ENCODE results near the gene KIF11. TPM values are rescaled to one million over a fixed set of nuclear protein-coding genes. Genes with fewer than 3 reads are reported as not detected.

KIF11 gene
- total and polyA plus RNA-seq, 2 experiments from 2014 or later: 26.1 to 56.7 TPM

GRCh38 chr10:92572362-92573090 lies 20.4 kb upstream of the KIF11 start (continued):
- TF ChIP-seq CTCF (conservative IDR thresholded peaks at IDR 0.05; ENCODE audit: low read depth in 2 of 2) (no peak), ZNF114 (CRISPR knock-in tag; IDR thresholded peaks at IDR 0.05) (no peak), ZNF462 (CRISPR knock-in tag; IDR thresholded peaks at IDR 0.05) (no peak), EZH2 (IDR thresholded peaks at IDR 0.05; ENCODE audit: low read depth, unreplicated experiment) (no peak)

GRCh38 chr10:92573091-92573797 lies 19.7 kb upstream of the KIF11 start:
- peak; percentile 55 for DNase-seq (ENCODE audit: low spot score)
- no peaks in the 10 kb centered on the region for H3K9me3 Mint-ChIP-seq
- ATAC-seq: peak; percentile 65
- peaks cover 4% of the 10 kb centered on the region for H3K27me3 Mint-ChIP-seq (ENCODE audit: insufficient read depth, low read depth, poor library complexity)
- H3K4me3 ChIP-seq: peak overlapping the region; percentile 94
- H2AFZ ChIP-seq: peak overlapping the region; percentile 85
- no peak overlapping the region for H3K27ac ChIP-seq (ENCODE audit: low read depth)
- H3K27me3 ChIP-seq (ENCODE audit: insufficient read depth): peaks cover 9% of the 10 kb centered on the region
- H3K4me2 ChIP-seq: peak overlapping the region; percentile 75
- peak overlapping the region; percentile 71 for H3K4me3 Mint-ChIP-seq
- peaks cover 25% of the 10 kb centered on the region for H3K4me1 Mint-ChIP-seq
- peaks cover 7% of the 10 kb centered on the region; the same call in 1 of the 2 replicates for H3F3A ChIP-seq (replicated peaks; ENCODE audit: low read depth)
- H3K4me1 ChIP-seq (ENCODE audit: insufficient read depth): peaks cover 27% of the 10 kb centered on the region
- peaks cover 8% of the 10 kb centered on the region; the same call in 1 of the 3 replicates for H3K36me3 Mint-ChIP-seq (ENCODE audit: low read depth)
- H3K36me3 ChIP-seq (ENCODE audit: insufficient read depth): no peaks in the 10 kb centered on the region
- peaks cover 50% of the 10 kb centered on the region for H3K79me2 ChIP-seq (replicated peaks; ENCODE audit: insufficient read depth)
- H4K20me1 ChIP-seq (replicated peaks; ENCODE audit: insufficient read depth): peaks cover 21% of the 10 kb centered on the region
- H3K27ac Mint-ChIP-seq: peak overlapping the region; percentile 1; the same call in 1 of the 2 replicates
- no peaks in the 10 kb centered on the region for H3K9me2 ChIP-seq (ENCODE audit: insufficient read depth)
- TF ChIP-seq REST (IDR thresholded peaks at IDR 0.05; ENCODE audit: unreplicated experiment): no peak

All from GM23338 (cell line).